Endodermal cell (in vitro differentiated cells): ENCODE data around the gene ZFYVE28. TPM values are rescaled to one million over a fixed set of nuclear protein-coding genes. Genes with fewer than 3 reads are reported as not detected.

Source experiments
- DNase-seq: peaks from one replicate; pipeline ENCODE4 v3.0.0-alpha.2; 2017
- H3K27ac ChIP-seq: 2 replicates; pipeline ENCODE4 v1.5.1; 2013; ENCODE audit warnings: mild to moderate bottlenecking, low read depth, low read length, moderate library complexity
- H3K27me3 ChIP-seq: 2 replicates; pipeline ENCODE4 v1.6.1; 2013; ENCODE audit warnings: mild to moderate bottlenecking, low read length, moderate library complexity; ENCODE audit not compliant: insufficient read depth, control insufficient read depth, poor library complexity, severe bottlenecking
- H3K36me3 ChIP-seq: 2 replicates; pipeline ENCODE4 v1.7.0; 2013; ENCODE audit warnings: mild to moderate bottlenecking, low read length, moderate library complexity; ENCODE audit not compliant: control insufficient read depth, insufficient read depth
- H3K4me1 ChIP-seq: one replicate; pipeline ENCODE4 v1.7.0; 2013; ENCODE audit warnings: low read length; ENCODE audit not compliant: control insufficient read depth, insufficient read depth
- H3K4me3 ChIP-seq: 2 replicates; pipeline ENCODE4 v1.5.1; 2013; ENCODE audit warnings: mild to moderate bottlenecking, low read length, moderate library complexity
- H3K9ac ChIP-seq: 2 replicates; pipeline ENCODE4 v1.6.1; 2013; ENCODE audit warnings: mild to moderate bottlenecking, low read length, moderate library complexity; ENCODE audit not compliant: poor library complexity, severe bottlenecking; ENCODE audit errors: extremely low read depth
- H3K9me3 ChIP-seq: 2 replicates; pipeline ENCODE4 v1.6.1; 2013; ENCODE audit warnings: mild to moderate bottlenecking, low read length, moderate library complexity; ENCODE audit not compliant: control insufficient read depth
- H3K27ac Mint-ChIP-seq: 2 replicates; pipeline ENCODE4 v1.8.0; 2020; ENCODE audit warnings: mixed read lengths
- H3K27me3 Mint-ChIP-seq: 2 replicates; pipeline ENCODE4 v1.8.0; 2021; ENCODE audit warnings: mild to moderate bottlenecking, mixed read lengths; ENCODE audit not compliant: insufficient read depth
- H3K36me3 Mint-ChIP-seq: 2 replicates; pipeline ENCODE4 v1.8.0; 2020; ENCODE audit warnings: low read depth, mixed read lengths
- H3K4me1 Mint-ChIP-seq: 2 replicates; pipeline ENCODE4 v1.8.0; 2020; ENCODE audit warnings: mixed read lengths
- H3K4me3 Mint-ChIP-seq: 2 replicates; pipeline ENCODE4 v1.8.0; 2020; ENCODE audit warnings: mild to moderate bottlenecking, moderate library complexity, mixed read lengths
- H3K9me3 Mint-ChIP-seq: 2 replicates; pipeline ENCODE4 v1.8.0; 2020; ENCODE audit warnings: mild to moderate bottlenecking, mixed read lengths
- CTCF ChIP-seq: fragments of 200-600 bp; sonication (generic); conservative IDR thresholded peaks from 2 replicates; pipeline ENCODE4 v1.5.0; 2021; ENCODE audit warnings: antibody characterized with exemption, mild to moderate bottlenecking
- WGBS, 2 experiments: methylation state at CpG; one replicate each; pipeline versions ENCODE4 v1.1.5 to v1.1.7; 2013; ENCODE audit warnings: missing lambda C conversion rate in 2 of 2, mixed read lengths in 1 of 2; ENCODE audit not compliant: insufficient coverage in 1 of 2, insufficient read length in 1 of 2; 5-methylcytosine and 5-hydroxymethylcytosine counted together
- total RNA-seq, 2 donors: library from RNA; stranded (reverse); fragmentation: NEBNext Ultra II Directional in 1 of 2; extraction: Animal tissue kit (Norgen Biotek cat#: 25700) in 1 of 2; gene quantifications; 2 replicates in 1 of 2; 3 replicates in 1 of 2; pipeline ENCODE4 v1.2.1, GENCODE V29; 2021

ZFYVE28 gene
- total RNA-seq, 2 donors from 2014 or later: 0.73 to 1.6 TPM

GRCh38 chr4:2399216-2399615, 19.2 kb downstream of the ZFYVE28 start:
- no peak for DNase-seq
- Histone ChIP-seq H3K36me3 (no peaks in the 10 kb centered on the region), H3K27me3 (no peaks in the 10 kb centered on the region), H3K4me3 (no peak overlapping the region), H3K27ac (no peak overlapping the region), H3K4me1 (no peaks in the 10 kb centered on the region), H3K9ac (no peak overlapping the region), H3K9me3 (no peaks in the 10 kb centered on the region)
- H3K36me3 Mint-ChIP-seq: no peaks in the 10 kb centered on the region
- WGBS, 2 experiments: 93 to 98% methylated on average over 9 to 10 of the region's 10 CpGs
- H3K27me3 Mint-ChIP-seq: peaks cover 4% of the 10 kb centered on the region
- H3K4me3 Mint-ChIP-seq: no peak overlapping the region
- no peak for TF ChIP-seq CTCF
- peaks cover 12% of the 10 kb centered on the region for H3K4me1 Mint-ChIP-seq
- H3K27ac Mint-ChIP-seq: no peak overlapping the region
- no peaks in the 10 kb centered on the region for H3K9me3 Mint-ChIP-seq

- H3K9ac ChIP-seq: no peak overlapping the region
- no peaks in the 10 kb centered on the region for H3K27me3 ChIP-seq
- no peaks in the 10 kb centered on the region for H3K9me3 ChIP-seq
- Mint-ChIP-seq H3K4me3 (no peak overlapping the region), H3K4me1 (peaks cover 24% of the 10 kb centered on the region), H3K9me3 (no peaks in the 10 kb centered on the region), H3K27ac (no peak overlapping the region), H3K36me3 (no peaks in the 10 kb centered on the region), H3K27me3 (peaks cover 4% of the 10 kb centered on the region)
- H3K4me3 ChIP-seq: no peak overlapping the region
- no peak for TF ChIP-seq CTCF
- 90 to 93% methylated on average over 8 to 20 of the region's 20 CpGs for WGBS, 2 experiments
- H3K4me1 ChIP-seq: no peaks in the 10 kb centered on the region
- no peak for DNase-seq
- no peaks in the 10 kb centered on the region for H3K36me3 ChIP-seq
- no peak overlapping the region for H3K27ac ChIP-seq
These were observed 20.7 kb downstream of the ZFYVE28 start for GRCh38 chr4:2397596-2398379.

GRCh38 chr4:2396781-2397368, 21.6 kb downstream of the ZFYVE28 start:
- H3K27ac Mint-ChIP-seq: no peak overlapping the region
- Histone ChIP-seq H3K9ac (no peak overlapping the region), H3K4me3 (no peak overlapping the region), H3K36me3 (no peaks in the 10 kb centered on the region), H3K9me3 (no peaks in the 10 kb centered on the region), H3K27me3 (no peaks in the 10 kb centered on the region), H3K27ac (no peak overlapping the region), H3K4me1 (no peaks in the 10 kb centered on the region)
- no peak for TF ChIP-seq CTCF
- H3K36me3 Mint-ChIP-seq: no peaks in the 10 kb centered on the region
- no peaks in the 10 kb centered on the region for H3K9me3 Mint-ChIP-seq
- WGBS, 2 experiments: 65 to 84% methylated on average over 10 to 21 of the region's 21 CpGs
- DNase-seq: no peak
- no peak overlapping the region for H3K4me3 Mint-ChIP-seq
- H3K4me1 Mint-ChIP-seq: peaks cover 17% of the 10 kb centered on the region
- H3K27me3 Mint-ChIP-seq: peaks cover 4% of the 10 kb centered on the region
